Esophagus muscularis mucosa (tissue), 4 donors: ENCODE measurements around the gene ZSWIM7. TPM values are rescaled to one million over a fixed set of nuclear protein-coding genes. Genes with fewer than 3 reads are reported as not detected.

Experiments
- DNase-seq: peaks from one replicate; pipeline ENCODE4 v3.0.0-alpha.2; 2017; ENCODE audit errors: extremely low spot score
- H3K27ac ChIP-seq, 4 donors: fragments of 200-600 bp; sonication (generic); replicated peaks in 1 of 4; 1 replicate in 3 of 4; 2 replicates in 1 of 4; pipeline ENCODE4 v1.5.1; 2016 to 2019; ENCODE audit warnings: mild to moderate bottlenecking in 1 of 4
- H3K27me3 ChIP-seq, 4 donors: fragments of 200-600 bp; sonication (generic); one replicate each; pipeline versions ENCODE4 v1.5.1 to v1.6.0; 2016 to 2019
- H3K36me3 ChIP-seq, 4 donors: fragments of 200-600 bp; sonication (generic); one replicate each; pipeline ENCODE4 v1.5.1; 2016 to 2019
- H3K4me1 ChIP-seq, 4 donors: fragments of 200-600 bp; sonication (generic); one replicate each; pipeline ENCODE4 v1.5.1; 2016 to 2019
- H3K4me3 ChIP-seq, 4 donors: fragments of 200-600 bp; sonication (generic); 1 replicate in 2 of 4; 2 replicates in 2 of 4; pipeline ENCODE4 v1.5.1; 2016 to 2019; ENCODE audit warnings: mild to moderate bottlenecking in 4 of 4, moderate library complexity in 1 of 4
- H3K9me3 ChIP-seq, 4 donors: fragments of 200-600 bp; sonication (generic); 1 replicate in 3 of 4; 2 replicates in 1 of 4; pipeline ENCODE4 v1.5.1; 2016 to 2019
- EP300 ChIP-seq: sonication (generic); formaldehyde crosslinking; IDR thresholded peaks from one replicate; pipeline ENCODE4 v1.6.1; 2017; ENCODE audit warnings: antibody characterized with exemption
- POLR2A ChIP-seq: fragments of 450-650 bp; IDR thresholded peaks from one replicate; pipeline ENCODE4 v1.6.1; 2017; ENCODE audit warnings: antibody characterized with exemption, moderate library complexity, mild to moderate bottlenecking, low read depth
- POLR2AphosphoS5 ChIP-seq, 2 donors: sonication (generic); formaldehyde crosslinking; IDR thresholded peaks; one replicate each; pipeline ENCODE4 v1.6.1; 2017; ENCODE audit warnings: antibody characterized with exemption in 2 of 2
- WGBS: methylation state at CpG from one replicate; pipeline ENCODE4 v1.1.5; 2018; 5-methylcytosine and 5-hydroxymethylcytosine counted together
- intact Hi-C: fragments of 100-400 bp; cut with DNase I; formaldehyde crosslinking; loops from one replicate; pipeline ENCODE4 v1.15.1; 2023
- total RNA-seq, 4 donors: library from RNA; depleted of rRNA; stranded (reverse); fragments of >200 nt; gene quantifications; one replicate each; pipeline versions ENCODE4 v1.1.0 to v1.2.1, GENCODE V29; 2016
- TF ChIP-seq, protein P1 (sequence below), 3 experiments: fragments of 200-600 bp in 2 of 3; fragments of 450-650 bp in 1 of 3; sonication (generic) in 2 of 3; IDR thresholded peaks; one replicate each; pipeline ENCODE4 v1.5.1; 2017 to 2019; ENCODE audit warnings: antibody characterized with exemption in 3 of 3, mild to moderate bottlenecking in 2 of 3, moderate library complexity in 1 of 3

ZSWIM7 gene
- total RNA-seq, 4 donors from 2014 or later = 16.2 to 22.7 (median 17.5) TPM

- Histone ChIP-seq H3K4me1 (no peaks in the 10 kb centered on the region), H3K27ac (no peak overlapping the region), H3K27me3 (no peaks in the 10 kb centered on the region), H3K4me3 (no peak overlapping the region), H3K9me3 (no peaks in the 10 kb centered on the region), H3K36me3 (peaks cover 24 to 71% (median 56%) of the 10 kb centered on the region in 4 donors)
- WGBS = 100% methylated on average over 2 of the region's 2 CpGs
- TF ChIP-seq, protein P1, sequence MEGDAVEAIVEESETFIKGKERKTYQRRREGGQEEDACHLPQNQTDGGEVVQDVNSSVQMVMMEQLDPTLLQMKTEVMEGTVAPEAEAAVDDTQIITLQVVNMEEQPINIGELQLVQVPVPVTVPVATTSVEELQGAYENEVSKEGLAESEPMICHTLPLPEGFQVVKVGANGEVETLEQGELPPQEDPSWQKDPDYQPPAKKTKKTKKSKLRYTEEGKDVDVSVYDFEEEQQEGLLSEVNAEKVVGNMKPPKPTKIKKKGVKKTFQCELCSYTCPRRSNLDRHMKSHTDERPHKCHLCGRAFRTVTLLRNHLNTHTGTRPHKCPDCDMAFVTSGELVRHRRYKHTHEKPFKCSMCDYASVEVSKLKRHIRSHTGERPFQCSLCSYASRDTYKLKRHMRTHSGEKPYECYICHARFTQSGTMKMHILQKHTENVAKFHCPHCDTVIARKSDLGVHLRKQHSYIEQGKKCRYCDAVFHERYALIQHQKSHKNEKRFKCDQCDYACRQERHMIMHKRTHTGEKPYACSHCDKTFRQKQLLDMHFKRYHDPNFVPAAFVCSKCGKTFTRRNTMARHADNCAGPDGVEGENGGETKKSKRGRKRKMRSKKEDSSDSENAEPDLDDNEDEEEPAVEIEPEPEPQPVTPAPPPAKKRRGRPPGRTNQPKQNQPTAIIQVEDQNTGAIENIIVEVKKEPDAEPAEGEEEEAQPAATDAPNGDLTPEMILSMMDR (IDR thresholded peaks at IDR 0.05) = no peak
- no peak for TF ChIP-seq EP300
- TF ChIP-seq POLR2A = no peak
- TF ChIP-seq POLR2AphosphoS5 (IDR thresholded peaks at IDR 0.05) = no peak
- DNase-seq = no peak
- intact Hi-C loops = no loop called here
These were observed 21.6 kb downstream of the ZSWIM7 start for GRCh38 chr17:15977894-15978293.

- 81% methylated on average over 6 of the region's 6 CpGs for WGBS
- Histone ChIP-seq H3K4me1 (no peaks in the 10 kb centered on the region), H3K36me3 (peaks cover 10 to 39% (median 25%) of the 10 kb centered on the region in 4 donors), H3K27me3 (no peaks in the 10 kb centered on the region), H3K9me3 (no peaks in the 10 kb centered on the region), H3K27ac (no peak overlapping the region), H3K4me3 (no peak overlapping the region)
- no peak for DNase-seq
- intact Hi-C loops = no loop called here
- TF ChIP-seq, protein P1 (IDR thresholded peaks at IDR 0.05) = no peak
- no peak for TF ChIP-seq POLR2A
- no peak for TF ChIP-seq EP300
- no peak for TF ChIP-seq POLR2AphosphoS5 (IDR thresholded peaks at IDR 0.05)
These were observed 25.7 kb downstream of the ZSWIM7 start for GRCh38 chr17:15973834-15974233.

GRCh38 chr17:15973016-15973415 is 26.5 kb downstream of the ZSWIM7 start:
- no peaks in the 10 kb centered on the region for H3K4me1 ChIP-seq
- no peaks in the 10 kb centered on the region for H3K27me3 ChIP-seq
- DNase-seq = no peak
- H3K27ac ChIP-seq = no peak overlapping the region
- peaks cover 8 to 32% (median 23%) of the 10 kb centered on the region in 4 donors for H3K36me3 ChIP-seq
- intact Hi-C loops = no loop called here
- TF ChIP-seq EP300 (no peak), POLR2A (no peak), POLR2AphosphoS5 (IDR thresholded peaks at IDR 0.05) (no peak)
- TF ChIP-seq, protein P1 (IDR thresholded peaks at IDR 0.05) = no peak
- H3K9me3 ChIP-seq = no peaks in the 10 kb centered on the region
- H3K4me3 ChIP-seq = no peak overlapping the region

DNA sequence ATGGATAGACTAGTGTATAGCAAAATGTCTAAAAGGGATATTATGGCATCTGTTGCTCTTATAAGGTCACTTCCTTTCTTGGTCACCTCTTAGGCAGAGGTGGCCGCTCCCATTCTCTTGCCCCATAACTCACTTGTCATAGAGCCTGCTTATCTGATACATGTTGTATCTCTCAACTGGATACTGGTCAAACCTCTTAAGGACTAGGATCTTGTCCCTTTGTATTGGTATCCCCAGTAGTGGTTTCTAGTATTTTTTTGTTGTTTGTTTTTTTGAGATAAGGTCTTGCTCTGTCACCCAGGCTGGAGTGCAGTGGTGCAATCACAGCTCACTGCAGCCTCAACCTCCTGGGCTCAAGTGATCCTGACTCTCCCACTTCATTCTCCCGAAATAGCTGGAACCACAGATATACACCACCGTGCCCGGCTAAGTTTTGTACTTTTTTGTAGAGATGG is 27.0 kb downstream of the ZSWIM7 start:
- TF ChIP-seq EP300 (no peak), POLR2AphosphoS5 (IDR thresholded peaks at IDR 0.05) (no peak), POLR2A (no peak)
- TF ChIP-seq, protein P1 (IDR thresholded peaks at IDR 0.05) = no peak
- WGBS = 98% methylated on average over 4 of the region's 4 CpGs
- no peak for DNase-seq
- no peaks in the 10 kb centered on the region for H3K27me3 ChIP-seq
- peaks cover 3 to 27% (median 18%) of the 10 kb centered on the region in 4 donors for H3K36me3 ChIP-seq
- H3K4me1 ChIP-seq = no peaks in the 10 kb centered on the region
- H3K9me3 ChIP-seq = no peaks in the 10 kb centered on the region
- intact Hi-C loops = no loop called here
- H3K27ac ChIP-seq = no peak overlapping the region
- H3K4me3 ChIP-seq = no peak overlapping the region

GRCh38 chr17:15971882-15972281 is 27.6 kb downstream of the ZSWIM7 start:
- H3K27ac ChIP-seq = no peak overlapping the region
- no peaks in the 10 kb centered on the region for H3K9me3 ChIP-seq
- no peaks in the 10 kb centered on the region for H3K27me3 ChIP-seq
- no peak for DNase-seq
- WGBS = 93% methylated on average over 4 of the region's 5 CpGs
- H3K36me3 ChIP-seq = peaks cover 0 to 20% (median 12%) of the 10 kb centered on the region in 4 donors
- H3K4me1 ChIP-seq = peaks cover 0 to 2% (median under 1%) of the 10 kb centered on the region in 4 donors
- no peak for TF ChIP-seq POLR2AphosphoS5 (IDR thresholded peaks at IDR 0.05)
- TF ChIP-seq EP300 = no peak
- TF ChIP-seq POLR2A = no peak
- TF ChIP-seq, protein P1 (IDR thresholded peaks at IDR 0.05) = no peak
- intact Hi-C loops = no loop called here
- no peak overlapping the region for H3K4me3 ChIP-seq
